IMR-90 (cell line): Measurements from ENCODE around the gene HES6. TPM values are rescaled to one million over a fixed set of nuclear protein-coding genes. Genes with fewer than 3 reads are reported as not detected.

Experiments used
- ATAC-seq: fragments of 200-7000 bp; cut with Tn5 transposase; 2 replicates; pipeline ENCODE4 v1.9.1; 2020; ENCODE audit warnings: low read depth, mild to moderate bottlenecking, moderate library complexity
- BruUV-seq: library from RNA; stranded (reverse); fragments of 400-500 nt; replicated peaks from 2 replicates; lab custom pipeline; 2021; lab: Mats Ljungman, UMichigan
- CTCF ChIA-PET: fragments of 300-600 bp; formaldehyde crosslinking; extraction: SDS; loops from one replicate; lab custom pipeline; 2021; ENCODE audit warnings: antibody characterized with exemption; lab: Yijun Ruan, JAX
- POLR2A ChIA-PET: fragments of 300-600 bp; sonication (Branson Sonifier 250); formaldehyde crosslinking; loops from one replicate; lab custom pipeline; 2022; ENCODE audit warnings: antibody characterized with exemption; ENCODE audit not compliant: unreplicated experiment; lab: Charles Lee
- DNase-seq: peaks from one replicate; pipeline ENCODE4 v3.0.0; 2013
- H2AFZ ChIP-seq: replicated peaks from 2 replicates; pipeline ENCODE3; 2013; ENCODE audit warnings: low read length, mild to moderate bottlenecking; ENCODE audit not compliant: poor library complexity
- H2AK5ac ChIP-seq: 2 replicates; pipeline ENCODE4 v1.6.1; 2013; ENCODE audit warnings: low read depth, low read length, inconsistent platforms
- H2AK9ac ChIP-seq: replicated peaks from 2 replicates; pipeline ENCODE3; 2013; ENCODE audit warnings: mild to moderate bottlenecking, low read depth, low read length, moderate library complexity; ENCODE audit not compliant: poor library complexity
- H2BK120ac ChIP-seq: 2 replicates; pipeline ENCODE4 v1.6.1; 2013; ENCODE audit warnings: low read depth, low read length, inconsistent platforms
- H2BK15ac ChIP-seq: 3 replicates; pipeline ENCODE4 v1.6.1; 2013; ENCODE audit warnings: low read depth, low read length, inconsistent platforms
- H2BK20ac ChIP-seq: 2 replicates; pipeline ENCODE4 v1.6.1; 2013; ENCODE audit warnings: low read depth, mild to moderate bottlenecking, inconsistent platforms, low read length, moderate library complexity
- H2BK5ac ChIP-seq: 2 replicates; pipeline ENCODE4 v1.6.1; 2013; ENCODE audit warnings: mild to moderate bottlenecking, low read depth, low read length, inconsistent platforms; ENCODE audit not compliant: poor library complexity, severe bottlenecking
- H3K14ac ChIP-seq: replicated peaks from 2 replicates; pipeline ENCODE4 v1.6.1; 2013; ENCODE audit warnings: low read depth, low read length, inconsistent platforms
- H3K18ac ChIP-seq: 2 replicates; pipeline ENCODE4 v1.6.1; 2013; ENCODE audit warnings: low read depth, low read length, control low read depth
- H3K23ac ChIP-seq: 2 replicates; pipeline ENCODE4 v1.6.1; 2013; ENCODE audit warnings: low read depth, low read length, inconsistent platforms
- H3K27ac ChIP-seq: 2 replicates; pipeline ENCODE4 v1.5.1; 2013; ENCODE audit warnings: mild to moderate bottlenecking, control low read depth, low read length; ENCODE audit not compliant: insufficient read depth
- H3K27me3 ChIP-seq: 2 replicates; pipeline ENCODE4 v1.6.1; 2013; ENCODE audit warnings: low read length; ENCODE audit not compliant: control insufficient read depth, insufficient read depth
- H3K36me3 ChIP-seq: 2 replicates; pipeline ENCODE4 v1.6.1; 2013; ENCODE audit warnings: low read length, mixed read lengths; ENCODE audit not compliant: control insufficient read depth, insufficient read depth
- H3K4ac ChIP-seq: 2 replicates; pipeline ENCODE4 v1.6.1; 2013; ENCODE audit warnings: low read depth, low read length, inconsistent platforms
- H3K4me1 ChIP-seq: 2 replicates; pipeline ENCODE4 v1.6.1; 2013; ENCODE audit warnings: low read length, mixed read lengths; ENCODE audit not compliant: control insufficient read depth, insufficient read depth
- H3K4me2 ChIP-seq: 2 replicates; pipeline ENCODE4 v1.6.1; 2013; ENCODE audit warnings: low read depth, mild to moderate bottlenecking, control low read depth, low read length, moderate library complexity
- H3K4me3 ChIP-seq: 2 replicates; pipeline ENCODE4 v1.5.1; 2013; ENCODE audit warnings: low read depth, mild to moderate bottlenecking, control low read depth, low read length, moderate library complexity; ENCODE audit not compliant: insufficient read depth
- H3K56ac ChIP-seq: 2 replicates; pipeline ENCODE4 v1.6.1; 2013; ENCODE audit warnings: low read length, inconsistent platforms; ENCODE audit not compliant: insufficient read depth; ENCODE audit errors: extremely low read depth
- H3K79me1 ChIP-seq, 2 experiments: 2 replicates each; pipeline ENCODE4 v1.6.1; 2013; ENCODE audit warnings: low read length in 2 of 2, inconsistent platforms in 1 of 2, low read depth in 1 of 2
- H3K9ac ChIP-seq: 2 replicates; pipeline ENCODE4 v1.6.1; 2013; ENCODE audit warnings: low read depth, low read length, control low read depth
- H3K9me1 ChIP-seq: 2 replicates; pipeline ENCODE4 v1.6.1; 2013; ENCODE audit warnings: low read length, inconsistent platforms; ENCODE audit not compliant: insufficient read depth
- H3K9me3 ChIP-seq: 2 replicates; pipeline ENCODE4 v1.6.1; 2013; ENCODE audit warnings: low read length; ENCODE audit not compliant: control insufficient read depth, insufficient read depth
- H4K20me1 ChIP-seq: 2 replicates; pipeline ENCODE4 v1.6.1; 2013; ENCODE audit warnings: low read length, inconsistent platforms; ENCODE audit not compliant: insufficient read depth
- H4K5ac ChIP-seq: 2 replicates; pipeline ENCODE4 v1.6.1; 2013; ENCODE audit warnings: mild to moderate bottlenecking, low read depth, low read length, control low read depth
- H4K8ac ChIP-seq, 2 experiments: 2 replicates each; pipeline ENCODE4 v1.6.1; 2013; ENCODE audit warnings: low read depth in 2 of 2, low read length in 2 of 2, control low read depth in 1 of 2, inconsistent platforms in 1 of 2
- H4K91ac ChIP-seq: 2 replicates; pipeline ENCODE4 v1.6.1; 2013; ENCODE audit warnings: low read depth, low read length, inconsistent platforms; ENCODE audit not compliant: insufficient read depth
- CEBPB ChIP-seq: IDR thresholded peaks from 2 replicates; pipeline ENCODE4 v1.6.1; 2012; ENCODE audit warnings: low read depth, low read length, improper control_type of control experiment
- CHD1 ChIP-seq: IDR thresholded peaks from 2 replicates; pipeline ENCODE4 v1.6.1; 2012; ENCODE audit warnings: low read depth, low read length, improper control_type of control experiment
- CTCF ChIP-seq: conservative IDR thresholded peaks from 2 replicates; pipeline ENCODE4 v1.5.1; 2012; ENCODE audit warnings: mild to moderate bottlenecking, low read depth, low read length, improper control_type of control experiment
- ELK1 ChIP-seq: fragments of 150-350 bp; IDR thresholded peaks from 2 replicates; pipeline ENCODE4 v1.6.1; 2016; ENCODE audit warnings: low read depth, mild to moderate bottlenecking, low read length, moderate library complexity, borderline replicate concordance
- FOS ChIP-seq: fragments of 150-350 bp; IDR thresholded peaks from 2 replicates; pipeline ENCODE4 v1.6.1; 2016; ENCODE audit warnings: low read depth, low read length
- MAFK ChIP-seq: IDR thresholded peaks from 2 replicates; pipeline ENCODE4 v1.6.1; 2012; ENCODE audit warnings: low read depth, low read length, improper control_type of control experiment
- MAZ ChIP-seq: IDR thresholded peaks from 2 replicates; pipeline ENCODE4 v1.6.1; 2012; ENCODE audit warnings: low read depth, mild to moderate bottlenecking, low read length, improper control_type of control experiment, moderate library complexity, borderline replicate concordance
- MXI1 ChIP-seq: IDR thresholded peaks from 2 replicates; pipeline ENCODE4 v1.6.1; 2012; ENCODE audit warnings: low read depth, mild to moderate bottlenecking, low read length, moderate library complexity, borderline replicate concordance
- POLR2A ChIP-seq: IDR thresholded peaks from 2 replicates; pipeline ENCODE4 v1.6.1; 2012; ENCODE audit warnings: mild to moderate bottlenecking, low read depth, low read length
- RAD21 ChIP-seq: IDR thresholded peaks from 2 replicates; pipeline ENCODE4 v1.6.1; 2012; ENCODE audit warnings: low read length, improper control_type of control experiment
- WGBS, 2 experiments: methylation state at CpG; one replicate each; pipeline versions ENCODE4 v1.1.5 to v1.1.7; 2013; ENCODE audit warnings: missing lambda C conversion rate in 2 of 2; ENCODE audit not compliant: insufficient read length in 1 of 2; ENCODE audit errors: extremely low coverage in 2 of 2; 5-methylcytosine and 5-hydroxymethylcytosine counted together
- dilution Hi-C: fragments of 300-500 bp; cut with HindIII; formaldehyde crosslinking; loops from one replicate; pipeline ENCODE4 v1.14.3; 2018; ENCODE audit warnings: low sequenced_read_pairs; ENCODE audit not compliant: unreplicated experiment
- in situ Hi-C: fragments of 300-500 bp; cut with MboI; formaldehyde crosslinking; loops from 3 replicates; pipeline ENCODE4 v1.14.3; 2019; ENCODE audit warnings: low sequenced_read_pairs, inconsistent platforms, mixed read lengths
- intact Hi-C: fragments of 100-400 bp; cut with micrococcal nuclease; formaldehyde crosslinking; loops from 2 replicates; pipeline ENCODE4 v1.10.0; 2022
- polyA plus RNA-seq, 3 experiments: library from polyadenylated mRNA; depleted of rRNA; stranded (reverse); fragments of >200 nt; gene quantifications; 2 replicates each; pipeline ENCODE4 v1.2.3, GENCODE V29; 2012; ENCODE audit warnings: low replicate concordance in 1 of 3
- total RNA-seq: library from RNA; depleted of rRNA; stranded (reverse); fragments of >200 nt; gene quantifications from 2 replicates; pipeline ENCODE4 v1.2.3, GENCODE V29; 2012

HES6 gene
- total and polyA plus RNA-seq, 2 of the 4 experiments (the other 2 are of a cell fraction) = 1.3 to 3.3 TPM

GRCh38 chr2:238255151-238255551 lies 15.3 kb upstream of the HES6 start:
- ChIA-PET POLR2A (interaction anchor here (0.5 kb wide), 1 partner anchor 12 kb away, joined by 4 read pairs; no protein-coding TSS in a partner anchor), CTCF (interaction anchor here (1.6 kb wide), 1 partner anchor 8 kb away, joined by 6 read pairs; no protein-coding TSS in a partner anchor)
- H4K20me1 ChIP-seq = 0 out of 2 replicates have a peak, but pooled peaks cover 4% of the 10 kb centered on the region
- no peak overlapping the region for H2BK20ac ChIP-seq
- intact Hi-C loops (no loop called here), in situ Hi-C loops (no loop called here), dilution Hi-C loops (no loop called here)
- peaks cover 28% of the 10 kb centered on the region for H3K36me3 ChIP-seq
- H3K9me1 ChIP-seq = no peaks in the 10 kb centered on the region
- H4K91ac ChIP-seq = no peak overlapping the region
- no peak overlapping the region for H4K8ac ChIP-seq
- H4K5ac ChIP-seq = no peak overlapping the region
- BruUV-seq = no TSS peak
- H3K4me1 ChIP-seq = no peaks in the 10 kb centered on the region
- no peak overlapping the region for H2AK9ac ChIP-seq
- no peak overlapping the region for H3K18ac ChIP-seq
- H3K4me3 ChIP-seq = no peak overlapping the region
- TF ChIP-seq MXI1 = no peak
- TF ChIP-seq MAFK = no peak
- no peak for TF ChIP-seq CEBPB
- no peak for TF ChIP-seq POLR2A
- no peak for TF ChIP-seq CTCF
- TF ChIP-seq ELK1 = no peak
- TF ChIP-seq RAD21 = no peak
- TF ChIP-seq MAZ = no peak
- no peak for TF ChIP-seq CHD1
- no peak for TF ChIP-seq FOS
- H3K27ac ChIP-seq = no peak overlapping the region
- H2BK5ac ChIP-seq = no peak overlapping the region
- 79% methylated on average over 2 of the region's 6 CpGs; no CpG with 5 or more reads in 1 of the 2 experiments for WGBS, 2 experiments
- H2AK5ac ChIP-seq = no peak overlapping the region
- H3K14ac ChIP-seq = no peak overlapping the region
- no peak overlapping the region for H3K4me2 ChIP-seq
- no peak overlapping the region for H2BK15ac ChIP-seq
- H3K9ac ChIP-seq = no peak overlapping the region
- no peaks in the 10 kb centered on the region for H3K9me3 ChIP-seq
- ATAC-seq (no peak), DNase-seq (no peak)
- H2AFZ ChIP-seq = no peak overlapping the region
- H3K4ac ChIP-seq = no peak overlapping the region
- H3K56ac ChIP-seq = no peak overlapping the region
- H3K23ac ChIP-seq = no peak overlapping the region
- H3K79me1 ChIP-seq = no peaks in the 10 kb centered on the region
- no peaks in the 10 kb centered on the region for H3K27me3 ChIP-seq
- no peak overlapping the region for H2BK120ac ChIP-seq
